ENCODE measurements around the gene RBCK1.
"Not testable (repeated sequence)": the region's sequence is repeated elsewhere in the genome, so short reads cannot be mapped to it uniquely, and the experiment has no call there.

DNA sequence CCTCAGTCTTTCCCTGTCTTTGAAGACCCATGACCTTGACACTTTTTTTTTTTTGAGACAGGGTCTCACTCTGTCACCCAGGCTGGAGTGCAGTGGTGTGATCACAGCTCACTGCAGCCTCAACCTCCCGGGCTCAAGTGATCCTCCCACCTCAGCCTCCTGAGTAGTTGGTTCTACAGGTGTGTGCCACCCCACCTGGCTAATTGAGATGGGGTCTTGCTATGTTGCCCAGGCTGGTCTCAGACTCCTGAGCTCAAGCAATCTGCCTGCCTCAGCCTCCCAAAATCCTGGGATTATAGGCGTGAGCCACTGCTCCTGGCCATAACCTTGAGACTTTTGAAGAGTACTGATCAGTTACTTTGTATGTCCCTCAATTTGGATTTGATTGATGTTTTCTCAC, 14.8 kb upstream of the RBCK1 start:
- TF ChIP-seq, protein P1, sequence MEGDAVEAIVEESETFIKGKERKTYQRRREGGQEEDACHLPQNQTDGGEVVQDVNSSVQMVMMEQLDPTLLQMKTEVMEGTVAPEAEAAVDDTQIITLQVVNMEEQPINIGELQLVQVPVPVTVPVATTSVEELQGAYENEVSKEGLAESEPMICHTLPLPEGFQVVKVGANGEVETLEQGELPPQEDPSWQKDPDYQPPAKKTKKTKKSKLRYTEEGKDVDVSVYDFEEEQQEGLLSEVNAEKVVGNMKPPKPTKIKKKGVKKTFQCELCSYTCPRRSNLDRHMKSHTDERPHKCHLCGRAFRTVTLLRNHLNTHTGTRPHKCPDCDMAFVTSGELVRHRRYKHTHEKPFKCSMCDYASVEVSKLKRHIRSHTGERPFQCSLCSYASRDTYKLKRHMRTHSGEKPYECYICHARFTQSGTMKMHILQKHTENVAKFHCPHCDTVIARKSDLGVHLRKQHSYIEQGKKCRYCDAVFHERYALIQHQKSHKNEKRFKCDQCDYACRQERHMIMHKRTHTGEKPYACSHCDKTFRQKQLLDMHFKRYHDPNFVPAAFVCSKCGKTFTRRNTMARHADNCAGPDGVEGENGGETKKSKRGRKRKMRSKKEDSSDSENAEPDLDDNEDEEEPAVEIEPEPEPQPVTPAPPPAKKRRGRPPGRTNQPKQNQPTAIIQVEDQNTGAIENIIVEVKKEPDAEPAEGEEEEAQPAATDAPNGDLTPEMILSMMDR (IDR thresholded peaks at IDR 0.05): not testable (repeated sequence)
- not testable (repeated sequence) for TF ChIP-seq POLR2A (IDR thresholded peaks at IDR 0.05)

Data from testis (tissue), 2 donors.